GM04504 (cell line): ENCODE measurements around the gene CDC42BPA.
"Not testable (repeated sequence)": the region's sequence is repeated elsewhere in the genome, so short reads cannot be mapped to it uniquely, and the experiment has no call there.

Experiments used
- DNase-seq: peaks from one replicate; pipeline ENCODE4 v3.0.0-alpha.2; 2012; ENCODE audit warnings: low read depth

CDC42BPA gene

GRCh38 chr1:227059076-227059475 is 259.2 kb downstream of the CDC42BPA start:
- no peak for DNase-seq

- DNase-seq, result no peak
These were observed 260.0 kb downstream of the CDC42BPA start for GRCh38 chr1:227058321-227058751.

GRCh38 chr1:227049253-227049652 is 269.0 kb downstream of the CDC42BPA start:
- no peak for DNase-seq

GRCh38 chr1:227043755-227044154 is 274.5 kb downstream of the CDC42BPA start:
- no peak for DNase-seq

- DNase-seq, result no peak
These were observed 276.0 kb downstream of the CDC42BPA start for GRCh38 chr1:227042292-227042691.

GRCh38 chr1:227038401-227038800 is 279.9 kb downstream of the CDC42BPA start:
- DNase-seq, result no peak

GRCh38 chr1:227037121-227037520 is 281.2 kb downstream of the CDC42BPA start:
- no peak for DNase-seq

- no peak for DNase-seq
These were observed 283.0 kb downstream of the CDC42BPA start for GRCh38 chr1:227035316-227035715.

- no peak for DNase-seq
These were observed 284.4 kb downstream of the CDC42BPA start for GRCh38 chr1:227033880-227034279.

- DNase-seq, result no peak
These were observed 285.9 kb downstream of the CDC42BPA start for GRCh38 chr1:227032396-227032795.

- no peak for DNase-seq
These were observed 301.3 kb downstream of the CDC42BPA start for GRCh38 chr1:227016990-227017389.

- DNase-seq, result no peak
These were observed 307.6 kb downstream of the CDC42BPA start for GRCh38 chr1:227010645-227011044.

- no peak for DNase-seq
These were observed 308.4 kb downstream of the CDC42BPA start for GRCh38 chr1:227009937-227010336.

GRCh38 chr1:227006226-227006796 is 312.0 kb downstream of the CDC42BPA start:
- DNase-seq, result no peak

GRCh38 chr1:227004796-227005195 is 313.5 kb downstream of the CDC42BPA start:
- no peak for DNase-seq

- no peak for DNase-seq
These were observed 315.1 kb downstream of the CDC42BPA start for GRCh38 chr1:227003165-227003564.

GRCh38 chr1:227002531-227003049 is 315.7 kb downstream of the CDC42BPA start:
- DNase-seq, result no peak

GRCh38 chr1:226999579-226999978 is 318.7 kb downstream of the CDC42BPA start:
- not testable (repeated sequence) for DNase-seq

- no peak for DNase-seq
These were observed 322.6 kb downstream of the CDC42BPA start for GRCh38 chr1:226995365-226996332.

- no peak for DNase-seq
These were observed 323.5 kb downstream of the CDC42BPA start for GRCh38 chr1:226994586-226995364.

- DNase-seq, result no peak
These were observed 324.3 kb downstream of the CDC42BPA start for GRCh38 chr1:226993814-226994585.
